ENCODE results near the gene CAMK1D. TPM values are rescaled to one million over a fixed set of nuclear protein-coding genes. Genes with fewer than 3 reads are reported as not detected.

The CAMK1D gene
- total RNA-seq, 6 experiments from 2014 or later, result 0.34 to 1.4 (median 0.43) TPM

DNA sequence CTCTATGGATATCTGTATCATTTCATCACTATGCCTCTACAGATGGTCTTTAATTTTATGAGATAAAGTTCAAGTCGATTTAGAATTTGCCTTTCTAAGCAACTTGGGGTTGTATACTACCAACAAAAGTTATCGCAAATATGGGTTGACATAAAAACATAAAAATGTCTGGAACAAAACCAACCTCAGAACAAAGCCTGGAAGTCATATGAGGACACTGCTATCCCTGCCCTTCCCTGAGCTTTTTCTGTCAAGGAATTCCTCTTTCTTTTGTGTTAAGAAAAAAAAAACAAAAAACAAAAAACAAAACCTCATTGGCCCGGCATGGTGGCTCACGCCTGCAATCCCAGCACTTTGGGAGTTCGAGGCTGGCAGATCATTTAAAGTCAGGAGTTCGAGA, 319.3 kb downstream of the CAMK1D start:
- Mint-ChIP-seq H3K27ac (no peak overlapping the region), H3K4me3 (no peak overlapping the region), H3K4me1 (ENCODE audit: low read depth) (peaks cover 6% of the 10 kb centered on the region), H3K27me3 (ENCODE audit: insufficient read depth) (peaks cover 5% of the 10 kb centered on the region), H3K9me3 (no peaks in the 10 kb centered on the region), H3K36me3 (ENCODE audit: low read depth) (no peaks in the 10 kb centered on the region)
- TF ChIP-seq CTCF (IDR thresholded peaks at IDR 0.05), result no peak
- DNase-seq, result no peak

DNA sequence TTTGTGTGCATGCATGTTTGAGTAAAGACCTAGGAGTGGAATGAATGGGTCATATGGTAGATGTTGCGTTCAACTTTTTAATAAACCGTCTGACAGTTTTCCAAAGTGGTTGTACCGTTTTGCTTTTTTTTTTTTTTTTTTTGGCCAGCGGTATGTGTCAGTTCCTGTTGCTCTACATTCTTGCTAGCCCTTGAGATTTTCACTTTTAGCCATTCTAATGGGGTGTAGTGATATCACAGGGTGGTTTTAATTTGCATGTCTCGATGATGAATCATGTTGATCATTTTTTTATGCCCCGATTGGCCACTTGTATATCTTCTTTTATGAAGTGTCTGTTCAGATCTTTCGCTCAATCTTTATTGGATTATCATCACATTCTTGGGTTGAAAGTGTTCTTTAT, 320.7 kb downstream of the CAMK1D start:
- Mint-ChIP-seq H3K4me3 (no peak overlapping the region), H3K36me3 (ENCODE audit: low read depth) (no peaks in the 10 kb centered on the region), H3K4me1 (ENCODE audit: low read depth) (no peaks in the 10 kb centered on the region), H3K27ac (no peak overlapping the region), H3K27me3 (ENCODE audit: insufficient read depth) (peaks cover 5% of the 10 kb centered on the region), H3K9me3 (no peaks in the 10 kb centered on the region)
- no peak for DNase-seq
- TF ChIP-seq CTCF (IDR thresholded peaks at IDR 0.05), result no peak

GRCh38 chr10:12675186-12675585, 325.8 kb downstream of the CAMK1D start:
- no peak overlapping the region for H3K4me3 Mint-ChIP-seq
- DNase-seq, result no peak
- TF ChIP-seq CTCF (IDR thresholded peaks at IDR 0.05), result no peak
- no peaks in the 10 kb centered on the region for H3K9me3 Mint-ChIP-seq
- peaks cover 3% of the 10 kb centered on the region for H3K27me3 Mint-ChIP-seq (ENCODE audit: insufficient read depth)
- no peaks in the 10 kb centered on the region for H3K4me1 Mint-ChIP-seq (ENCODE audit: low read depth)
- no peaks in the 10 kb centered on the region for H3K36me3 Mint-ChIP-seq (ENCODE audit: low read depth)
- H3K27ac Mint-ChIP-seq, result no peak overlapping the region

DNA sequence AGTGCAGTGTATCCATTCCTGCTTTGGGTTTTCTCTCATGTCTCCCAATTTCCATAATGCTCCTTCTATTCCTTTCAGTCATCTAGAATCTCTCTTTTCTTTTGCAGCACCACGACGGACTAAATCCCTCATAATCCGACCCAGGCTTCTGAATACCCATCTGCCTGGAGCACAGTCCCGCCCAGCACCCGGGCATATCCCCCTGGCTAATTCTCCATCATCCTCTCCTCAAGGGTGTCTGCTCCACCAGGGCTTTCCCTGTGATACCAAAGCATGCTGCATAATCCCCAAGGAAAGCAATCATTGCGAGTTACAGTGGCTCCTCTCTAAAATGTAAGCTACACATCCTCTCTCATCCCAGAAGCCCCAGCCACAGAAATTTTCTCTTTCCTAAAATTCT, 330.3 kb downstream of the CAMK1D start:
- H3K9me3 Mint-ChIP-seq, result no peaks in the 10 kb centered on the region
- TF ChIP-seq CTCF (IDR thresholded peaks at IDR 0.05), result no peak
- no peaks in the 10 kb centered on the region for H3K4me1 Mint-ChIP-seq (ENCODE audit: low read depth)
- H3K27ac Mint-ChIP-seq, result no peak overlapping the region
- no peak overlapping the region for H3K4me3 Mint-ChIP-seq
- peaks cover 6% of the 10 kb centered on the region; the same call in 1 of the 2 replicates for H3K27me3 Mint-ChIP-seq (ENCODE audit: insufficient read depth)
- DNase-seq, result no peak
- H3K36me3 Mint-ChIP-seq (ENCODE audit: low read depth), result no peaks in the 10 kb centered on the region

DNA sequence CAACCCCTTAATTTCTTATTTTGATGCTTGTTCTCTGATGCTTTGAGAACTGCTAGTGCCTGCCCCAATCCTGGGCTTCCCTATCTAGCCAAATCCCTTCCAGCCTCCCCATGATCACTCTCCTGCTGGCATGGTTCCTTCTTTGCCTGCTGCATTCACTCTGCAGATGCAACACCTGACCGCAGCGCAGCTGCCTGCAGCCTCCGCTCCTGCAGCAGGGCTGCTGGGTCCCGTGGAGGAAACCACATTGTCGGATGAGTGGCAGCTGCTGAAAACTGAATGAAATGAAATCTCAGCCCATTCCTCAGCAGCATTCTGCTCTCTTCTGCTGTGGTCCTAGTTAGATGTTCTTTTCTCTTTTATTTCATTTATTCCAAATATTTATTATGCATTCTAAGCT, 331.9 kb downstream of the CAMK1D start:
- no peaks in the 10 kb centered on the region for H3K9me3 Mint-ChIP-seq
- H3K4me1 Mint-ChIP-seq (ENCODE audit: low read depth), result no peaks in the 10 kb centered on the region
- no peak for TF ChIP-seq CTCF (IDR thresholded peaks at IDR 0.05)
- no peak overlapping the region for H3K4me3 Mint-ChIP-seq
- no peak overlapping the region for H3K27ac Mint-ChIP-seq
- H3K27me3 Mint-ChIP-seq (ENCODE audit: insufficient read depth), result peaks cover 6% of the 10 kb centered on the region; the same call in 1 of the 2 replicates
- no peak for DNase-seq
- no peaks in the 10 kb centered on the region for H3K36me3 Mint-ChIP-seq (ENCODE audit: low read depth)

DNA sequence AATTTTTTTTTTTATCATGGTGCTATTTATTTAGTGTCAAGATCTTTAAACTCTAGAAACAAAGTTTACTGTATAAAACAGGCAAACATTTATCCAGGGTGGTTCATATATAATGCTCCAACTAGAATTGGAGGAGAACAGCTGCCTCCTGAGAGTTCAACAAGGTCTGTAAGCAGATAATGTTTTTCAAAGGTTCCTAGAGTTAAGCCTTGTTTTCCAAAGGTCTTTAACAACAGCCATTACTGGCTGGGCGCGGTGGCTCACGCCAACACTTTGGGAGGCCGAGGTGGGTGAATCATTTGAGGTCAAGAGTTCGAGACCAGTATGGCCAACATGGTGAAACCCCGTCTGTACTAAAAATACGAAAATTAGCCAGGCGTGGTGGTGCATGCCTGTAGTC, 335.4 kb downstream of the CAMK1D start:
- Mint-ChIP-seq H3K27ac (no peak overlapping the region), H3K4me3 (no peak overlapping the region), H3K27me3 (ENCODE audit: insufficient read depth) (peaks cover 3% of the 10 kb centered on the region; the same call in 1 of the 2 replicates), H3K4me1 (ENCODE audit: low read depth) (no peaks in the 10 kb centered on the region), H3K36me3 (ENCODE audit: low read depth) (no peaks in the 10 kb centered on the region), H3K9me3 (no peaks in the 10 kb centered on the region)
- no peak for TF ChIP-seq CTCF (IDR thresholded peaks at IDR 0.05)
- DNase-seq, result no peak
